Stimulated activated CD8-positive, alpha-beta memory T cell treated with anti-CD3 and anti-CD28 coated beads, Interleukin-15, amount 100 ng/mL, for 1 hour (primary cell): ENCODE results near the gene CTNNA3.
"Not testable (repeated sequence)": the region's sequence is repeated elsewhere in the genome, so short reads cannot be mapped to it uniquely, and the experiment has no call there.

ENCODE experiments used
- DNase-seq: peaks from one replicate; pipeline ENCODE4 v3.0.0-alpha.2; 2020; ENCODE audit warnings: low read depth

CTNNA3 gene

DNA sequence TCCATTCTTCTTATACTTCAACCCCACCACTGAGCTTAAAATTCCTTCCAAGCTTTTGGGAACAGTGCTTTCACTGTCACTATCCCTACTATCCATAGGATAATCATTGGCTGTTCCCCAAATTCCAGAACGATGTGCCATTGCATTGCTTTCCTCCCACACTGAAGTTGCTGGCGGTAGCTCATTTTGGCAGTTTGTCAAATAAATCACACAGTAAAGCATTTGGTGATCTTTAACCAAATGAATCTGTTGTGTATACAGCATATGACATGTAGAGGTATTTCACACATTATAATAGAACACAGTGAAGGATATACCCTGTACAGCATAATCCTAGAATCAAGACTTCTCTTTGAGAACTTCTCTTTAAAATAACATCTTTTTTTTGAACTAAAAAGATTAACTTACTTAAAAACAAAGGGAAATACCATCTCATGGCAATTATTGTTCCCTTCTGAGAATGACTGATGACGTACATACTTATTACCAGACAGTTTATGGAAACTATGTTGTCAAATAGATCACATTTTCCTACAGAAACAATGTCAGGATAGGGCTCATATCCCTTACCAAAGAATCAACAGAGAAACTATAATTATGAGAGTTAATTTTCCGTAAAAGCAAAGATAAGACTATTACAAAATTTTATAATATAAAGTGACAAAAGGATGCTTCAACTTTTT, 93.6 kb downstream of the CTNNA3 start:
- no peak for DNase-seq

- DNase-seq = no peak
Measured at GRCh38 chr10:67599597-67599996, 96.4 kb downstream of the CTNNA3 start.

DNA sequence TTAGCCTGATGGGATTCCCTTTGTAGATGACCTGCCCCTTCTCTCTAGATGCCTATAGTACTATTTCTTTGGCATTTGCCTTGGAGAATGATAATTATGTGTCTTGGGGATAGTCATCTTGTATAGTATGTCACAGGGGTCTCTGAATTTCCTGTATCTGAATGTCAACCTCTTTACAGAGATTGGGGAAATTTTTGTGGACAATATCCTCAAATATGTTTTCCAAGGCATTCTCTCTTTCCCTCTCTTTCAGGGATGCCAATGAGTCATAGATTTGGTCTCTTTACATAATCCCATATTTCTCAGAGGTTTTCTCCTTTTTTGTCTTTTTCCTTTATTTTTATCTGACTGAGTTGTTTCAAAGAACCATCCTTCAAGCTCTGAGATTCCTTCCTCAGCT, 99.4 kb downstream of the CTNNA3 start:
- DNase-seq = no peak

- DNase-seq = no peak
Measured at GRCh38 chr10:67587771-67588170, 108.2 kb downstream of the CTNNA3 start.

DNA sequence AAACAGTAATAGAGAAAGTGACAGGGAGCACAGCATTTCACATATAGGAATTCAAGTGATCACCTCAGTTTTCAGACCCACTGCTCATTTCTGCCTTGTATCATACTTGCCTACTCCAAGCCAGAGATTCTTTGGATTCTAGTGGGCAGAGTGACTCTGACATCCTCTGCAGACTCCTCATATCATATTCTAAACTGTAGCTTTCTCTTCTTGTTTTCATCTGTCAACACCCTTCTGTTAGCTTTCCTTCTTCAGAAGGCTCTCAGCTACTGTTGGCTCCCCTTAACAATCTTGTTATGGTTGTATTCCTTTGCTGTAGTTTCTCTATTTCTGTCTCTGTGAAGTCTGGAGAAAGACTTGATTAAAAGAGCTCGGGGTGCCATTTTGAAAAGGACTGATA, 120.5 kb downstream of the CTNNA3 start:
- DNase-seq = no peak

GRCh38 chr10:67573484-67573883, 122.5 kb downstream of the CTNNA3 start:
- no peak for DNase-seq

- no peak for DNase-seq
Measured at GRCh38 chr10:67571503-67571902, 124.5 kb downstream of the CTNNA3 start.

- DNase-seq = not testable (repeated sequence)
Measured at GRCh38 chr10:67558311-67558710, 137.7 kb downstream of the CTNNA3 start.

- DNase-seq = no peak
Measured at GRCh38 chr10:67553254-67553653, 142.7 kb downstream of the CTNNA3 start.

DNA sequence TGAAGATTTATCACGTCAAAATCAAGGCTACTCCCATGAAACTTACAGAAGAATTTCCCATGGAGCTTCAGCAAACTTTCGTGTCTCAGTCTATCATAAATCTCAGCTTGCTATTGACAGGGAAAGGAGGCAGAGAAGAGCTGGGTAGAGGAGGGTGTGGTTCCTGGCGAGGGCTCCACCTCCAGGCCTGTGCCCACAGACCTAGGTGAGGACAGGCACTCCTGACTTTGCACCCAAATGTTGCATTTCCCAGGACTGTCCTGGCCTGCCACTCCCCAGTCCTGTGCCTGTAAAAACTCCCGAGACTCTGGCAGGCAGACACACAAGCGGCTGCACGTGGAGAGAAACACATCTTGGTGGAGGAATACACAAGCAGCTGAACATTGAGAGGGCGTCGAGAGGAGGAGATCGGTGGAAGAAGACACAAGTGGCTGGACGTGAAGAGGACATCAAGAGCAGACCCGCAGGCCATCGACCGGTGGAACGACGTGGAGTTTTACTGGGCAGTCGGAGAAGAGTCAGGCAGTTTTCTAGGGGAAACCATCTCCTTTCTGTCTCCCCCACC, 145.1 kb downstream of the CTNNA3 start:
- no peak for DNase-seq

DNA sequence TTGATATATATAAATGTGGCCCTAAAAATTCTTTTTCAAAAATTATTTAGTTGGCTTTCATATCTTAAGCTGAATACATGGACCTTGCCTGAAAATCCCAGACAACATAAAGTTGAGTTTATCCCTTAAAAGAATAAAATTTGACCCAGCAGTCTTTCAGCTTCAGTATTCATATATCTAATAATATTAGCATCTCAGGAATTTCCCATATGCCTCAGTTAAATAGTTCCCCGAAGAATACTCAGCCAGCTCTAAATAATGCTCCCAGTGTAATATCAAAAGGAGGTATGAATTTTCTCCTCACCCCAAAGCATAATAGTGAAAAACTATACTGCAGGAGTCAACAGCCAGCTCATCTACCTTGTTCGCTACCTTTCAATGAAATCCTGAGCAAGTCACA, 145.9 kb downstream of the CTNNA3 start:
- no peak for DNase-seq

DNA sequence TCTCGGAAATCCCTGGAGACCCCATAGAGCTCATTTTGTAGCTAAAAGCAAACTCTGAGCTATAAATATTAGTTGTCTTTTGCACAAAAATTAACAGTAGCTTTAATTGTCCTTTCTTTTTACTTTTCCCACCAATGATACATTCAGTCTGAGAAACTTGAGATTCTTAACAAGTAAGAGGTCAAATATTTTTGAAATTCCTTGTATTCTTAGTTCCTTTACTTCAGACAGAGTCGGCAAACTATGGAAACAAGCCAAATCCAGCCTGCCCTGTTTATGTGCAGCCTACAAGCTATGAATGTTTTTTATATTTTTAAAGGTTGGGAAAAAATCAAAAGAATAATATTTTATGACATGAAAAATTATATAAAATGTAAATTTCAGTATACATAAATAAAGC, 146.6 kb downstream of the CTNNA3 start:
- no peak for DNase-seq

DNA sequence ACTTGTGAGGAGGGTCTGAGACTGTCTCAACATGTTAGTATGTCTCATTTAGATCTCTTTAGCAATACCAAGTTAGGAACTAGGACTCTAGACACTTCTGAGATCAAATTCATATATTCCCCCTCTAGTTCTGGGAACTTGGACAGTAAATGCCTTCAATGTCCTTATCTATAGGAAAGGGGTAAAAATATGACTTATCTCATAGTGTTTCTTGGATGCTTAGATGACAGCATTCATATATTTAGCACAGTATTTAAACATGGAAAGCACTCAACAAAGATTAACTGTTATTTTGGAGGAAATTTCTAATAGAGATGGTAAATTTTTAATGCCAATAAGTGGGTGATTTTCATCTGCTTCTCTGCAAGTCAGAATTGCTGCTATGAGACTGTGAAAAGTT, 154.6 kb downstream of the CTNNA3 start:
- no peak for DNase-seq

- no peak for DNase-seq
Measured at GRCh38 chr10:67539312-67539711, 156.7 kb downstream of the CTNNA3 start.

DNA sequence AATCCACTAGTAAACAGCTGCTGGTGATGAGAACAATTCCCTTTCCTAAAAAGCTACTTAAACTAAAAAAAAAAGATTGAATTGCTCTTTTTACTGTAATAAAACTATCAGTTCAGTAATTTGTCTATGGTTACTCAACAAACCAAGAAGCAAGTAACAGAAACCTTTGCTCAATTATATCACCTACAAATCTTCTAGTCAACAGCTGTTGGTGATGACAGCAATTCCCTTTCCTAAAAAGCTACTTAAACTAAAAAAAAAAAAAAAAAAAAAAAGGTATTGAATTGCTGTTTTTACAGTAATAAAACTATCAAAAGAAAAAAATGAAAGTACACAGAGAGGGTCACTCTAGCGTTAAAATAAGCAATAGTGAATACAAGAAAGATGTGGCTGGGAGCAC, 158.1 kb downstream of the CTNNA3 start:
- no peak for DNase-seq

GRCh38 chr10:67533376-67533775, 162.6 kb downstream of the CTNNA3 start:
- DNase-seq = no peak

DNA sequence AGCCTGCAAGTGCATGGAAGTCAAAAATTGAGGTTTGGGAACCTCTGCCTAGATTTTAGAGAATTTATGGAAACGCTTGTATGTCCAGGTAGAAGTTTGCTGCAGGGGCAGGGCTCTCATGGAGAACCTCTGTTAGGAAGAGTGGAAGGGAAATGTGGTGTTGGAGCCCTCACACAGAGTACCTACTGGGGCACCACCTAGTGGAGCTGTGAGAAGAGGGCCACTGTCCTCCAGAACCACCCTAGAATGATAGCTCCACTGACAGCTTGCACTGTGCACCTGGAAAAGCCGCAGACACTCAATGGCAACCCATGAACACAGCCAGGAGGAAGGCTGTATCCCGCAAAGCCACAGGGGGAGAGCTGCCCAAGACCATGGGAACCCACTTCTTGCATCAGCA, 165.0 kb downstream of the CTNNA3 start:
- not testable (repeated sequence) for DNase-seq

GRCh38 chr10:67527351-67527750, 168.6 kb downstream of the CTNNA3 start:
- DNase-seq = no peak

GRCh38 chr10:67521546-67521945, 174.4 kb downstream of the CTNNA3 start:
- DNase-seq = no peak

DNA sequence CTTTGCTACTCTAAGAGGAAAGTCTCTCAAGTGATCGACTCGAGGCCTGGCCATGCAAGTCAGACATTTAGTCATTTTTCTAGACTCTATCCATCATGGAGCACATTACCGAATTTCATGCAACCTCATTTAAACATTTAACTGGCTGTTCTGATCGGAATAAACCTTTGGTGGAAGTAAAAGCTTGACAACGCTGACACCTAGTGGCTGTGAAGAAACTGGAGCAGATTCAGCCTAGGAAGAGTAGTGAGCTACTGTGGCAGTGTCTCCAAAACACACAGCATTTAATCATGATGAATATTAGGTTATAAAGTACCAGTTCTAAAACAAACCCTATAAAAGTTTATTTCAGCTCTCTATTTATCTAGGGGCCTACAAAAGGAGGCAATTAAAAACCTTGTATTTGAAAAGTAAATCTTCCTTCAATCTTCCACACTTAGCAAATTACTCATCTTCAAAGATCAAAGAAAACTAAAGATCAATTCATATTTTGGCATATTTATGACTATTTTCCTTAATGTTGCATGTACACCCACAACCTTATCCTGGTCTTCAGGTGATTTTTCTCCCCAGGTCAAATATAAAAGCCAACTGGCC, 175.0 kb downstream of the CTNNA3 start:
- no peak for DNase-seq

DNA sequence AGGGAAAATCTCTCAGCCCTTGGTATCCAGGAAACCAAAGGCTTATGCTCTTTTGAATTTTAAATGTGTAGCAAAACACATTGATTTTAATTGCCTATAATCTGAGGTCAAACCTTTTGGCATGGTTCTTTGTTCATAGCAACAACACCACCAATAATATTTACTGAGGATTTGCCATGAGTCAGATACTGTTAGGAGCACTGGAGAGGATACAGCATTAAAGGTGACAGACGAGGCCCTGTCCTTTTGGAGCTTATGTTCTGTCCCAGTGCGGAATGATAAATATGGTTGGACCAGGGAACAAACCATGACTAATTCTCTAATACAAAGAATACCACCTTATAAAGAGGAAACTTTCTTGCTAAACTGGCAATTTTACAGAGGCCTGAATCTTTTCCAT, 176.6 kb downstream of the CTNNA3 start:
- DNase-seq = no peak

- no peak for DNase-seq
Measured at GRCh38 chr10:67518756-67519155, 177.2 kb downstream of the CTNNA3 start.

DNA sequence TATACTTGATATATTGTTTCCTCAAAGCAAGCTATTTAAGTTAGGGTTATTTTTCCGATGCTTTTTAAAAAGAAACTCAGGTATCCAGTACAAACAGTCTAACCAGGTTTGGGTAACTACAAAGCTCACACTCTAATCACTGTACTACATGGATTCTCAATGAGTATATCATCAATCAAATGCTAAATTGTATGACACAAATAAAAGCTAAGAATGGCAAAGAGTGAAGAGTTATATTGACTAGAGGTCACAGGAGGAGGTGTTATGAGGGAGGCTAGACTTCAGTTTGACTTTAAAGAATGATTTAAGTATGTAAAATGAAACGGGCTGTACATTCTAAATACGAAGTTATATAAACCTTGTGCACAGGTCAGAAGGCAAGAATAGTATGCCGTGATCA, 178.0 kb downstream of the CTNNA3 start:
- no peak for DNase-seq

GRCh38 chr10:67506757-67507091, 189.3 kb downstream of the CTNNA3 start:
- DNase-seq = no peak
